Activated naive CD8-positive, alpha-beta T cell treated with anti-CD3 and anti-CD28 coated beads for 36 hours (primary cell): ENCODE measurements around the gene FNIP2. TPM values are rescaled to one million over a fixed set of nuclear protein-coding genes. Genes with fewer than 3 reads are reported as not detected.
A peak's percentile ranks its signal among the peaks of the same experiment; 100 is the strongest.
"Not testable (repeated sequence)": the region's sequence is repeated elsewhere in the genome, so short reads cannot be mapped to it uniquely, and the experiment has no call there.

ENCODE experiments used
- DNase-seq: peaks from one replicate; pipeline ENCODE4 v3.0.0; 2021
- H3K27ac Mint-ChIP-seq: one replicate; pipeline ENCODE4 v1.8.0; 2022; ENCODE audit warnings: mild to moderate bottlenecking, moderate library complexity, mixed read lengths
- H3K27me3 Mint-ChIP-seq: one replicate; pipeline ENCODE4 v1.8.0; 2022; ENCODE audit warnings: mild to moderate bottlenecking, mixed read lengths
- H3K36me3 Mint-ChIP-seq: one replicate; pipeline ENCODE4 v1.8.0; 2021; ENCODE audit warnings: mild to moderate bottlenecking, mixed read lengths
- H3K4me1 Mint-ChIP-seq: one replicate; pipeline ENCODE4 v1.8.0; 2021; ENCODE audit warnings: mixed read lengths
- H3K4me3 Mint-ChIP-seq: one replicate; pipeline ENCODE4 v1.8.0; 2022; ENCODE audit warnings: mild to moderate bottlenecking, moderate library complexity, mixed read lengths
- H3K9me3 Mint-ChIP-seq: one replicate; pipeline ENCODE4 v1.8.0; 2022; ENCODE audit warnings: mixed read lengths
- total RNA-seq, 2 experiments: library from RNA; stranded (reverse); gene quantifications; one replicate each; pipeline ENCODE4 v1.2.3, GENCODE V29; 2021

The FNIP2 gene
- total RNA-seq, 2 experiments from 2014 or later = 10.9 to 11.5 TPM

GRCh38 chr4:158796370-158797140 is 27.7 kb downstream of the FNIP2 start:
- Mint-ChIP-seq H3K4me1 (peaks cover 6% of the 10 kb centered on the region), H3K9me3 (no peaks in the 10 kb centered on the region), H3K4me3 (no peak overlapping the region), H3K36me3 (no peaks in the 10 kb centered on the region), H3K27ac (no peak overlapping the region), H3K27me3 (no peaks in the 10 kb centered on the region)
- no peak for DNase-seq

DNA sequence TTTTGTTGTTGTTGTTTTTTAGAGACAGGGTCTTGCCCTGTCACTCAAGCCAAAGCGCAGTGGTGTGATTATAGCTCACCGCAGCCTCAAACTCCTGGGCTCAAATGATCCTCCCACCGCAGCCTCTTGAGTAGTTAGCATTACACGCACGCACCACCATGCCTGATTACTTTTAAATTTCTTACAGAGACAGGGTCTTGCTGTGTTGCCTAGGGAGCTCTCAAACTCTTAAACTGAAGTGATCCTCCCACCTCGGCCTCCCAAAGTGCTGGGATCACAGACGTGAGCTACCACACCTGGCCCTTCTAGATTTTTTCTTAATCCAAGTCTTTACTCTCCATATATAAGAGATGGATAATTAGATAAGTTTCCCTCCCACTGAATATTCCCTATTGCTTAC is 29.2 kb downstream of the FNIP2 start:
- no peak for DNase-seq
- H3K27me3 Mint-ChIP-seq = no peaks in the 10 kb centered on the region
- H3K9me3 Mint-ChIP-seq = no peaks in the 10 kb centered on the region
- H3K4me3 Mint-ChIP-seq = no peak overlapping the region
- H3K4me1 Mint-ChIP-seq = peaks cover under 1% of the 10 kb centered on the region
- no peak overlapping the region for H3K27ac Mint-ChIP-seq
- H3K36me3 Mint-ChIP-seq = no peaks in the 10 kb centered on the region

DNA sequence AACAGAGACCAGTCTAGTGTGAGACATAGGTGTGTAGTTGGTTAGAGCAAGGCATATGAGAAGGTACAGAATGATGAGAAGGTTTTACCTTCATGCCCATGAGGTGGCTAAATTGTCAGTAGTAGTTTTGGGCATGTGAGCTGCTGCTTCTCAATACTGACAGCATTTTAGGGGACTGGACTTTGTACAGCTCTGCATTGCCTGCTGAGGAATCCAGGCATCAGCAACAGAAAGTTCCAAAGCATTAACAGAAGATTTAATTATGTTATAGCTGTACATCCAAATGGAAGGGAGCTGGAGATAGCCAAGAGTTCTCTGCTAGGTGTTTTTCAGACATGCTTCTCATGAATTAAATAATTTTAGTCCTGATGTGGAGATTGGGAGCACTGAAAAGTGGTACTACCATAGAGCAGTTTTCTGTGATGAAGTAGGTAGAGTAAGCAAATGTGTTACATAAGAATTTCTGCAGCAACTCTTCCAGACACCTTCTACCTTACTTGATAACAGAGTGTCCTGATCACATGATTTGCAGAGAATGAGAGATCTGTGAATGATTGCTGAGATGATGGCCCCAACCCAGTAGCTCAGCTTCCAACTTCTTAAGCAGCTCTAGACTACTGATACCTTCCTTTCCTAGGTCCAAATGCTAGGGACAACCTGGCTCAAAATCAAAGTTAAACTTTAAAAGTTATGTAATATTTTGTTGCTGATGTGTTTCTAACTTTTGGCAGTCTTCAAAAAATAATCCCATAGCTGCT is 30.4 kb downstream of the FNIP2 start:
- no peak for DNase-seq
- Mint-ChIP-seq H3K27me3 (no peaks in the 10 kb centered on the region), H3K27ac (no peak overlapping the region), H3K36me3 (no peaks in the 10 kb centered on the region), H3K9me3 (no peaks in the 10 kb centered on the region), H3K4me3 (no peak overlapping the region), H3K4me1 (peaks cover 5% of the 10 kb centered on the region)

- peaks cover 5% of the 10 kb centered on the region for H3K4me1 Mint-ChIP-seq
- H3K27ac Mint-ChIP-seq = no peak overlapping the region
- H3K4me3 Mint-ChIP-seq = no peak overlapping the region
- no peak for DNase-seq
- H3K27me3 Mint-ChIP-seq = no peaks in the 10 kb centered on the region
- no peaks in the 10 kb centered on the region for H3K9me3 Mint-ChIP-seq
- H3K36me3 Mint-ChIP-seq = no peaks in the 10 kb centered on the region
Measured at GRCh38 chr4:158799856-158800255, 31.0 kb downstream of the FNIP2 start.

GRCh38 chr4:158801066-158801465 is 32.2 kb downstream of the FNIP2 start:
- Mint-ChIP-seq H3K4me3 (no peak overlapping the region), H3K4me1 (peaks cover 5% of the 10 kb centered on the region), H3K27me3 (no peaks in the 10 kb centered on the region), H3K27ac (peak overlapping the region; percentile 35), H3K9me3 (no peaks in the 10 kb centered on the region), H3K36me3 (no peaks in the 10 kb centered on the region)
- no peak for DNase-seq

DNA sequence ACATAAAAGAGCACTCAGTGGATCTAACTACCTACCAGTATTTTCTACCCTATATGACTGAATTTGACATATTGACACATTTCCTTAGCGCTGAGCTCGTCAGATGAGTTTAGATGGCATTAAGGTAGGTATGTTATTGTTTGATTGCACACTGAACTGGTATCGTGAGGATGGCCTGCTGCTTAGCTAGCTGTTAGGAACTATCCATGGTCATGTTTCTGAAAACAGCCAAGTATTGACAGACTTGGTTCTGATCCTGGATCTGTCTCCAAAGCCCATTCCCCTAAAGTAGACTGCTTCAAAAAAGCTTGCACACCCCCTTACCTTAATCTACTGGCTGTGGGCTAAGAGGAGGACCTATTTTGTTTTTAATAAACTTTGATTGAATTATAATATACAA is 32.9 kb downstream of the FNIP2 start:
- Mint-ChIP-seq H3K9me3 (no peaks in the 10 kb centered on the region), H3K36me3 (no peaks in the 10 kb centered on the region), H3K27me3 (no peaks in the 10 kb centered on the region), H3K4me1 (peaks cover 5% of the 10 kb centered on the region), H3K27ac (no peak overlapping the region), H3K4me3 (no peak overlapping the region)
- DNase-seq = no peak

DNA sequence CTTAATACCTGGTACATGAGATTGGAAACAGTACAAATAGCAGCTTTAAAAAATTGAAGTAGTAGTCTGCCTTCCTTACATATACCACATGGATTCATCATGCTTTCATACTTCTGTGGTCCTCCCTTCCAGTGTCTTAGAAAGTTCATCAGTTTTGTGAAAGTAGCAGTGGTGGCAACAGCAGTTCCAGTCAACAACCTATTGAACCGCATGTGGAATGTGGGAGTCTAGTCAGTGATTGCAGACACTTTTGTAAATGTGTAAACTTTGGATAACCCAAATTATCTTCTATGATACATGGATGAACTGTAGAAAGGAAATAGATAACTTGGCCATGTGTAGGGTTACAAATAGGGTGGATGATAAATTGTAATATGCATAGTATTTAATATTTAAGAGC is 34.1 kb downstream of the FNIP2 start:
- Mint-ChIP-seq H3K4me3 (no peak overlapping the region), H3K4me1 (peaks cover 5% of the 10 kb centered on the region), H3K36me3 (no peaks in the 10 kb centered on the region), H3K27me3 (no peaks in the 10 kb centered on the region), H3K27ac (no peak overlapping the region), H3K9me3 (no peaks in the 10 kb centered on the region)
- no peak for DNase-seq

GRCh38 chr4:158805635-158806471 is 37.0 kb downstream of the FNIP2 start:
- Mint-ChIP-seq H3K9me3 (no peaks in the 10 kb centered on the region), H3K4me3 (no peak overlapping the region), H3K4me1 (peaks cover 27% of the 10 kb centered on the region), H3K27ac (no peak overlapping the region), H3K36me3 (no peaks in the 10 kb centered on the region), H3K27me3 (no peaks in the 10 kb centered on the region)
- no peak for DNase-seq

DNA sequence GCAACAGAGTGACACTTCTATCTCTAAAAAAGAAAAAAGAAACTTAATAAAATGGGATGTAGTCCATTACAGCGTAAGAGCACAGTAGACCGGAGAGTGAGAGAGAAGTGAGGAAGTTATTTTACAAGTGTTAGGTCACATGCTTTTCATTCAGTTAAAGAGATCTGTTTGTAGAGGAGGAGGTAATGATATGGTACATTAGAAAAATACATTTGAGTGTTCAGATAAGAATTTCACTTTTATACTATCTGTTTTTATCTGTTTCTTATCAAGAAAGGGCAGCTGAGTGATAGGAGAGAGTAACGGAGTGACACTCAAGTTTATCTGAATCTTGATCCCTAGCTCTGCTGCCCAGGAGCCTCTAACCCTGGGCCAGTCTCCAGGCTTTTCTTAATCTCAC is 38.9 kb downstream of the FNIP2 start:
- Mint-ChIP-seq H3K36me3 (peaks cover 7% of the 10 kb centered on the region), H3K4me3 (no peak overlapping the region), H3K9me3 (no peaks in the 10 kb centered on the region), H3K27ac (no peak overlapping the region), H3K4me1 (peaks cover 41% of the 10 kb centered on the region), H3K27me3 (no peaks in the 10 kb centered on the region)
- no peak for DNase-seq

GRCh38 chr4:158808399-158808798 is 39.6 kb downstream of the FNIP2 start:
- Mint-ChIP-seq H3K36me3 (peaks cover 14% of the 10 kb centered on the region), H3K27ac (no peak overlapping the region), H3K27me3 (no peaks in the 10 kb centered on the region), H3K4me3 (no peak overlapping the region), H3K9me3 (no peaks in the 10 kb centered on the region), H3K4me1 (peaks cover 41% of the 10 kb centered on the region)
- DNase-seq = no peak

DNA sequence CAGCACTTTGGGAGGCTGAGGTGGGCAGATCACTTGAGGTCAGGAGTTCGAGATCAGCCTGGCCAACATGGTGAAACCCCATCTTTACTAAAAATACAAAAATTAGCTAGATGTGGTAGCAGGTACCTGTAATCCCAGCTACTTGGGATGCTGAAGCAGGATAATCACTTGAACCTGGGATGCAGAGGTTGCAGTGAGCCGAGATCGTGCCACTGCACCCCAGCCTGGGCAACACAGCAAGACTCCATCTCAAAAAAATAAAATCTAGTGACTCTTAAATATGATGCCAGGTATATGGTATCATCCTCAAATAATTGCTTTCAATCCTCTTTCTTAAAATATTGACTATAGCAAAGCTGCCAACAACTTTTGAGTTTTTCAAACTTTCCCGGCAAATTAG is 40.4 kb downstream of the FNIP2 start:
- H3K4me3 Mint-ChIP-seq, H3K27me3 Mint-ChIP-seq, DNase-seq, H3K9me3 Mint-ChIP-seq: not testable (repeated sequence)
- peaks cover 39% of the 10 kb centered on the region for H3K4me1 Mint-ChIP-seq
- H3K27ac Mint-ChIP-seq = peak overlapping the region; percentile 85
- peaks cover 16% of the 10 kb centered on the region for H3K36me3 Mint-ChIP-seq

DNA sequence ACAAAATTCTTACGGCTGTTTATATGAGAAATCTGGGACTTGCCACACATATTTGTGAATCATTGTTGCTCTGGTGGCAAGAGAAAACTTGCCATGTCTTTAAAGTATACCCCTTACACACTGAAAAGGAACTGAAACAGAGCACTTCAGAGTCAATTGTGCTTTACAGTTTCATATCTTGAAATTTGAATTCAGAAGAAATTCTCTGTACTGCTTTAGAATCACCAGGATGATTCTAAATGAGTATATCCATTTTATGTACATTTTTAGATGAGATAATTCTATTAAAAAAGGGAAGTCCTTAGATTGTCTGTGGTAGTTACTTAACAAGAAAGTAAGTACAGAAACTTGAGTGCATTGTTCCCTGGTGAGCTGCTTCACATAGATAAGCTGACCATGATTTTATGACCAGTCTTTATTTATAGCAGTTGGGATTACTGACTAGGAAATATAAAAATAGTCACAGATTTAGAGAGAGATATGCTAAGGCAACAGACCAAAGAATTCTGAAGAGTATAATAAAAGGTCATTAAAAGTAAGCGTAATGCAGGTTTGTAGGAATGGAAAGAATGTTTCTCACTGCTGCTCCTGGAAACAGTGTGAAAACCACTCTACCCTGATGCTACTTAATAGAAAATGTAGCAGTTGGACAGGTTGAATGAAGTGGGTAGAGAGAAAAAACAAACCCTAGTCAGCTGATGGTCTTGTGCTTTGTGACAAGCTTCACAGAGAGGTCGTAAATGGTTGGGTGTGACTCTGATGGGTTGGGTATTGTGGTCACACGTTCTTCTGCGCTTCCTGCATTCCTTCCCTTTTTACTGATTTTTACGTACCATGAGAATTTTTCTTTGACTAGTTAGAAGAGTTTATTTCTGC is 41.0 kb downstream of the FNIP2 start:
- peak; percentile 5 for DNase-seq
- peaks cover 39% of the 10 kb centered on the region for H3K4me1 Mint-ChIP-seq
- peaks cover 16% of the 10 kb centered on the region for H3K36me3 Mint-ChIP-seq
- H3K27me3 Mint-ChIP-seq = no peaks in the 10 kb centered on the region
- no peaks in the 10 kb centered on the region for H3K9me3 Mint-ChIP-seq
- peak overlapping the region; percentile 76 for H3K4me3 Mint-ChIP-seq
- peak overlapping the region; percentile 85 for H3K27ac Mint-ChIP-seq

DNA sequence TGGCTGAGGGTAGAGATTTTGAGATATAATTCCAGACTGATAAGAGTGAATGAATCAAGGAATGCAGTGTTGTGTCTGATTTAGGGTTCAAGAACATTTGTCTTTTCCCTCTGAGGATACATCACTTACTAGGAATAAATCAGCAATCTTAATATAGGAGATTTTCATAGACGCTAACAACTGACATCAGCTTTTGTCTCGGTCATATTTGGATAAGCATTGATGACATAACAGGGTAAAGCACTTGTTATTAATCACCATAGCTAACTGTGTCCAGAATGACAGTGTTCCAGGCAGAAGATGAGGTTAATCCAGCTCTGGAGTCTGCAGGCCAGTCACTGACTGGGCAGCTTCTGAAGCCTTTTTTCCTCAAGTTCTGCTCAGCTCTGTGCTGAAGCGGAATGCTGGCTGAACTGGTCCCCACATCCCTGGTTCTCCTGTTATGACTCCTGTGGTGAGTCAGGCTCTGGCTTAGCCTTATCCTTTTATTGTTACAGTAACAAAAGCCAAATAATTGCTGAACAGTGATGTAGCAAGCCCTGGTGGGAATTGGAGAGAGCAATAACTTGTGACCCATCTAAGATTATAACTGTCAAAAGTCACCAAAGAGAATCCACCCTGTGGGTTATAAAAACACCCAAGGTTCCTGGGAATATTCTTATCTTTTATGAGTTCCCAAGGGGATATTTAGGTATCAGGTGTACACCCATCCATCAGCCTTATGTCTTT is 41.8 kb downstream of the FNIP2 start:
- no peaks in the 10 kb centered on the region for H3K27me3 Mint-ChIP-seq
- no peak for DNase-seq

GRCh38 chr4:158811216-158811540 is 42.4 kb downstream of the FNIP2 start:
- H3K4me3 Mint-ChIP-seq = no peak overlapping the region

More for the DNA sequence above, 41.8 kb downstream of the FNIP2 start:
- Mint-ChIP-seq H3K27ac (peak overlapping the region; percentile 85), H3K9me3 (no peaks in the 10 kb centered on the region), H3K4me1 (peaks cover 39% of the 10 kb centered on the region), H3K4me3 (peak overlapping the region; percentile 76), H3K36me3 (peaks cover 16% of the 10 kb centered on the region)

More at GRCh38 chr4:158811216-158811540, 42.4 kb downstream of the FNIP2 start:
- H3K27ac Mint-ChIP-seq = no peak overlapping the region
- peaks cover 39% of the 10 kb centered on the region for H3K4me1 Mint-ChIP-seq
- no peaks in the 10 kb centered on the region for H3K27me3 Mint-ChIP-seq
- DNase-seq = no peak
- peaks cover 16% of the 10 kb centered on the region for H3K36me3 Mint-ChIP-seq
- H3K9me3 Mint-ChIP-seq = no peaks in the 10 kb centered on the region
